GM03348 (cell line): ENCODE measurements around the gene ANXA11.
"Not testable (repeated sequence)": the region's sequence is repeated elsewhere in the genome, so short reads cannot be mapped to it uniquely, and the experiment has no call there.

ENCODE experiments used
- DNase-seq: peaks from one replicate; pipeline ENCODE4 v3.0.0; 2012; ENCODE audit warnings: low spot score

ANXA11 gene

GRCh38 chr10:80145406-80146308 lies 59.7 kb downstream of the ANXA11 start:
- DNase-seq, result peak; percentile 69

DNA sequence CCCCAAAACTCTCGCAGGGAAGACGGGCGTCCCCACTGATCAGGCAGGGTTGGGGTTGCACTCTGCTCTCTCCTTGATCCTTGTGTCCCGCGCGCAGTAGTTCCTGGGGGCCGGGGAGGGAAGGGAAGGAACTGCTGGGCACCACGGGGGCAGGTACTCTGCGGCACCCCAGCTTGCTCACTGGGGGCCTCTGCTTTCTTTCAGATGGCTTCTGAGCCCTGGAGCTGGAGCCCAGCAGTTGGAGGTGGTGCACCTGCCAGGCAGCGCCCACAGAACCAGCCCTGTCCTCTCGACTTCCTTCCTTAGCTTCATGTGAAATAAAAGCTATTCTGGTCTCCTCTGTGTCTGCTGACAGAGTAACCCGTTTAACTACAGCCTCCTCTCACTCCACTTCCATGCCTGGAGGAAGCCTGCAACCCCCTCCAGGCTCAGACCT lies 60.6 kb downstream of the ANXA11 start:
- no peak for DNase-seq

DNA sequence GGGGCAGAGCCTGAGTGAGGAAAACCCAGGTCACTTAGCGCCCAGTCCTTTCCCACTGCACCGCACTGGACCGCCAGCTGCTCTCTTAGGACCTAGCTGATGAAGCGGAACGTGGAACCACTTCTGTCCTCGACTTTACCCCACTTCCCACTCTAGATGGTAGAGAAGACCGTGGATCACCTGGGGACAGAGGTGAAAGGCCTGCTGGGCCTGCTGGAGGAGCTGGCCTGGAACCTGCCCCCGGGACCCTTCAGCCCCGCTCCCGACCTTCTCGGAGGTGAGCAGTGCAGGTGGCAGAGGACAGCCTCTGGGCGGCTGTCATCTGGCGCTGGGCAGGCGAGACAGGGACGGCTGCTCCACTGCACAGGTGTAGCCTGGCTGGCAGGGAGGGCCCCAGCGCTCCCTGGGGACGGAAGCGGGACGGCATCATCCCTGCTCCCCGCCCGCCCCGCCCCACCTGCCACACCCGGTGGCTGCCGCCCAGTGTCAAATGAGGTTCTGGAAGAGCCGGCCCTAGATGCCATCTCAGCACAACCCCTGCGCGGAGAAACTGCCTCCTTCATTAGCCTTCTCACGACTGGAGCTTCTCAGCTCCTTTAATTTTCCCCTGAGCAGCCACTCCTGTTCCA lies 61.2 kb downstream of the ANXA11 start:
- no peak for DNase-seq

DNA sequence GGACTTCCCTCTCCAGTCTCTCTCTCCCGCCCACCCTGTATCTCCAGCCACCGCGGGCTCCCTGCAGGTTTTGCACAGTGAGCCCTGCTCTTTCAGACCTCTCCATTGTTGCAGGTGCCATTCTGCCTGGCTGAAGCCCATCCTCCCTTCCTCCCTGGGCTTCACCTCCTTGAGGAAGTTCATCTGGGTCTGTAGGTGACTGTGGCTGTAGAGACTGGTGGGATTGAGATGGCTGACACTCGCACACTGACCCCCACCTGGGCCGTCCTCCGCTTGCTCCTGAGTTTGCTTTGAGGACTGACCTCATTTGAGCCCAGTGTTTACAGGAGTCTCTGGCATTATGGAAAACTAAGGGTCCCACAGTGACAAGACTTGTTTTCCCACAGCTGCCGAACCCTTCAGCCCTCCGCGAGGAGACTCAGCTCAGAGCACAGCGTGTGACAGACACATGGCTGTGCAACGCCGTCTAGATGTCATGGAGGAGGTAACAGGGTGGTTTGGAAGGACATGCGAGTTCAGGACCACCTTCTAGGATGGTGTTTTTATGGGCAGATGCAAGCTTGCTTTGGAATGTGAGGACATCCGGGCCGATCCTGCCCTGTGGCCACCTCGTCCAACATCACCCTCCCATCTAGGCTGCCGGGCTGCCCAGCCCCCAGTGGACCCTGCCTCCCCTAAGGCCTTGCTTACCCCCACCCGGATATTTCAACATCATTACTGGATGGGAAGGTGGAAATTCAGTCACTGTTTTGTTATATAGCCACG lies 63.5 kb downstream of the ANXA11 start:
- DNase-seq, result no peak

- no peak for DNase-seq
Measured at GRCh38 chr10:80140251-80140650, 65.1 kb downstream of the ANXA11 start.

- no peak for DNase-seq
Measured at GRCh38 chr10:80139265-80139664, 66.1 kb downstream of the ANXA11 start.

DNA sequence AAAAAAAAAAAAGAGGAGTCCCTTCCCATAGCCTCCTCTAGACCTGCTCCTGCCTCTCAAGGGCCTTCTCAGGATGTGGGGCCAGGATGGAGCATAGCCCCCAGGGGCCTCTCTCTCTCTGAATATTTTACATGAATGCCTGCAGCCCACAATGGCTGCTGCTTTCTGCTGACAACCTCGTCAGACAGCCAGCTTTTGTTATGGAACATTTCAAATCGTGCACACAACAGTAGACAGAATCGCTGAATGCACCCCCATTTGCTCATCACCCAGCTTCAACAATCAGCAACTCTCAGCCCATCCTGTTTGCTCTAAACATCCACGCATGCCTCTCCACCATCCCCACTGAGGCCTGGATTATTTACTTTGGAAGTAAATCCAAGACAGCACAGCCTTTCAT lies 67.4 kb downstream of the ANXA11 start:
- DNase-seq, result no peak

GRCh38 chr10:80137031-80137862 lies 68.1 kb downstream of the ANXA11 start:
- DNase-seq, result peak; percentile 57

GRCh38 chr10:80136134-80136571 lies 69.2 kb downstream of the ANXA11 start:
- peak; percentile 85 for DNase-seq

GRCh38 chr10:80133687-80134086 lies 71.7 kb downstream of the ANXA11 start:
- DNase-seq, result not testable (repeated sequence)

GRCh38 chr10:80133206-80133605 lies 72.1 kb downstream of the ANXA11 start:
- DNase-seq, result peak; percentile 58

DNA sequence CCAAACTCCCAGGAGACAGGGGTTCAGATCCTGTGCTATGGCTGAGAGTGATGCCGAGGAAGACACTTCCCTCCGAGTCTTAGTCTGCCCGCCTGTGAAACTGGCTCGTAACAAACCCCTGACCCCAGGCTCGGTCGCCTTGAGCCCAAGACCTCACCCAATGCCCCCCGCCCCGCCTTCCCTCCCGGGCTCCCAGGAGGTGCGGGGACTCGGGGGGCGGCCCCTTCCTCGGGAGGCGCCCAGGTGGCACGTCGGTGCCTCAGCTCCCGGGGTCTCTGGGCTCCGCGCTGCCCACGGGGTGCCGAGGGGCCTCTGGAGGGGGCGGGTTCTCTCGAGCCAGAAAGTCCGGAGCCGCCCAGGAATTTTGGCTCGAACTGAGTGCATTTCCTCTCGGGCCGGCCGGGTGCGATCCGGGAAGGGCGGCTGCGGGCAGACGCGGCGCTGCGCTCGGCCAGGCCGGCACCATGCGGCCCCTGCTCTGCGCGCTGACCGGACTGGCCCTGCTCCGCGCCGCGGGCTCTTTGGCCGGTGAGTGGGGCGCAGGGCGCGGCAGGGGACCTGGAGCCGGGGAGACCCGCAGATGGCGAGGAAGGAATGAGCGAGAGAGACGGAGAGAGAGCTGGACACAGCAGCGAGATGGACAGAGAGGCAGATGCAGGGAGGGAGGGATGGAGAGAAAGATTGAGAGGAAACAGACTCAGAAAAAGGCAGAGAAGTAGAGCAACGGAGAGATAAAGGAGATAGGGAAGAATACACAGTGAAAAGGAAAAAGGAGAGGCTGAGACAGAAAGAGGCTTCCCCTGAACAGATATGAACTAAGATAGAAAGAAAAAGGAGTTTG lies 72.8 kb downstream of the ANXA11 start, which contains the start of gene PLAC9:
TSS of gene PLAC9 (plus strand) at position 432 of the 841 bp plus-strand sequence. CDS start at position 465, 33 bp downstream.
- DNase-seq, result peak; percentile 81

- DNase-seq, result peak; percentile 24
Measured at GRCh38 chr10:80131499-80131901, 73.8 kb downstream of the ANXA11 start.

- DNase-seq, result no peak
Measured at GRCh38 chr10:80126876-80127275, 78.5 kb downstream of the ANXA11 start.

DNA sequence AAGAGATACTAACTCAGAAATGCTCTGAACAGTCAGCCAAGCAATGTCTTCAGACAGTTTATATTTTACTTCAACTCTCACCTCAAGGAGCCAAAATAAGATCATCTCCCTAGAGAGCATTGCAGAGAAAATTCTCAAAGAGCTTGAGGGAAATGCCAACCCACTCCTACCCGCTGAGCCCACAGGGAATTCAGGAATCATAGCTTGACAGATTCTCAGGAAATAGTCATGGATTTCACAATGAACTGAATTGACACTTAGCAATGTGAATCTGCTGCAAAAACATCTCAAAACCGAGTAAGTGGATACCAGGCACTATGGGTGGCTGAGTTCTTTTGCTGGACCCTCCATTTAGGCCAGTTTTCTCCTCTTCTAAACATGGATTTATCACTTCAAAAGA lies 82.6 kb downstream of the ANXA11 start:
- peak; percentile 77 for DNase-seq

DNA sequence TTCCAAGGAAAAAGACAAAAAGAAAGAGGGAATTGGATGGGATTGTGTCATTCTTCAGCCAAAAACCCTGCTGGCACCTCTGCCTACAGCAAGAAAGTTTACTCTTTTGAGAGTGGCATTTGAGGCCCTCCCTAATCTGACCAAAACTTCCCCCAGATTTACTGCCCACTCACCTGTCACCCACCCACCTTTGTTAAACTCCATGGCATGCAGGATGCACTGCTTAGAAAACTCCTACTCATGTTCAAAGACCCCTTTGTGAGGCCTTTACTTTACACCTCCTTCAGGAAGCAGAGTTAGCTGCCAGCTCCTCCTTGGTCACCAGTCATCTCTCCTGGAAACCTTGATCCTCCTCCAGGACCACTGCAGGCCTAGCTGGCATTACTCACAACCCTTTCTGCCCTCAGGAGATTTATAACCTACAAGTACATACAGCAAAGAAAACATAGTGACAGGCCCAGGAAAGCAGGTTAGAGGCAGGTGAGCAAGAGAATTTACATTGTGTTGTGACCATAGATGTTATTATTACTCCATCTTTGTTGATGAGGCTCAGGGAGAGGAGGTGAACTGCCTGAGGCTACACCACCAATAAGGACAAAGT lies 83.1 kb downstream of the ANXA11 start:
- DNase-seq, result no peak

DNA sequence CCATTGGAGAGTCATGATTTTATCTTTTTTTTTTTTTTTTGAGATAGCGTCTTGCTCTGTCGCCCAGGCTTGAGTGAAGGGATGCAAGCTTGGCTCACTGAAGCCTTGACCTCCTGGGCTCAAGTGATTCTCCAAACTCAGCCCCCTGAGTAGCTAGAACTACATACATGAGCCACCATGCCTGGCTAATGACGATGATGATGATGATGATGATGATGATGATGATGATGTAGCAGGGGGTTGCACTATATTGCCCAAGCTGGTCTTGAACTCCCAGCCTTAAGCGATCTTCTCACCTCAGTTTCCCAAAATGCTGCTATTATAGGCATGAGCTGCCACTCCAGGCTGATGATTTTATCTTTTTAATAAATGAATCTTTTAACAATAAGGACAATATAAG lies 86.7 kb downstream of the ANXA11 start:
- DNase-seq, result no peak

GRCh38 chr10:80110986-80111385 lies 94.4 kb downstream of the ANXA11 start:
- no peak for DNase-seq

GRCh38 chr10:80108576-80109239 lies 96.6 kb downstream of the ANXA11 start:
- no peak for DNase-seq
